Measurements from ENCODE around the gene TEX22.

The TEX22 gene

DNA sequence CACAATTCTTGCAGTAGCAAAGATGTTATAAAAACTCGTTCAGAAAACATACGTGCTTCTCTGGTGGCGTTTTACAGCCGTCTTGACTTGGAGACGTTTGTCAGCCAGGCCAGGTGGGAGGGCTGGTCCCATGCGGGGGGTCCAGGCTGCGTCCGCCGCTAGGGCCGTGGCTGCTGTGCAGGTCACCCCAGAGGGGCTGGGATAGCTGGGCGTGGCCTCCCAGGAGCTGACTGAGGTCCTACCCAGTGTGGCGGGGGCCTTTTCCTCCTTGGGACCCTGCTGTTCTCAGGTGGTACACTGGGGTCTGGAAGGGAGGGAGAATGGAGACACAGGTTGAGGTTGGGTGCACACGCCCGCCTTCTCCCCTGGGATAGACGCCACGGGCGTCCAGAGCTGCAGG, 46.5 kb downstream of the TEX22 start:
- no peak for DNase-seq

GRCh38 chr14:105445290-105445689, 47.0 kb downstream of the TEX22 start:
- no peak for DNase-seq

GRCh38 chr14:105445901-105446845, 47.8 kb downstream of the TEX22 start:
- no peak for DNase-seq

DNA sequence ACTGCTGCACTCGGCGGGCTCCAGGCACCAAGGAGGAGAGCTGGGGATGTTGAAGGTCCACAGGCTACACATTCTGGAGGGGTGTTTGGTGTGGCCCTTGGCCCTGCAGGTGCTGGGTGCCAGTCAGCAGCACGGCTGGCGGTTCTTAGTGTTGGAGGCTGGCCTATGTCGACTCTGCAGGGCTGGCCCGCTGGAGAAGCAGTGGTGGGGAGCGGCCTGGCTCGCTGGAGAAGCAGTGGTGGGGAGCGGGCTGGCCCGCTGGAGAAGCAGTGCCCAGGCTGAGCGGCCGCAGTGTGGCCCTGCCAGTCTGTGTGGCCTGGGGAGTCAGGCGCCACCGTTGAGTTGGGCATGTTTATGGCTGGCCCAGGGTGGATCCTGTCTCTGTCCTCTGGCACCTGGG, 48.6 kb downstream of the TEX22 start:
- DNase-seq = no peak

- DNase-seq = no peak
These were observed 49.6 kb downstream of the TEX22 start for GRCh38 chr14:105447651-105448640.

DNA sequence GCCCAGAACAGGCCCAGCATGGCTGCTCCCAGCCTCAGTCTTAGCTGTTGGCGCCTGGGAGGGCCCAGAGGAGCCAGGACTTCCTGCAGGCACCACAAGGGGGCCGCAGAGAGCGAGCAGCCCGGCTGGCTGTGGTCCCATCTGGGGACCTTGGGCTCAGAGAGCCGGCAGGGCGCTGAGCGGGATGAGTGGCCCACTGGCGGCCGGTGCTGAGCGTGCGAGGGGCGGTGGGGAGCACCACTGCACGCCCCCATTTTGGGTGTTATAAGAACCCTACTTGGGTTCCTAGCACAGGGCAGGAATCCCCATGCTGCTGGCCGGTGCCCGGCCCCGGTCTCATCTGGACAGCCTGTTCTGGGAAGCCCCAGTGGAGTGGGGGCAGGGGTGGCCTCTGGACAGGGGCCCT, 50.4 kb downstream of the TEX22 start:
- DNase-seq = peak; percentile 79

DNA sequence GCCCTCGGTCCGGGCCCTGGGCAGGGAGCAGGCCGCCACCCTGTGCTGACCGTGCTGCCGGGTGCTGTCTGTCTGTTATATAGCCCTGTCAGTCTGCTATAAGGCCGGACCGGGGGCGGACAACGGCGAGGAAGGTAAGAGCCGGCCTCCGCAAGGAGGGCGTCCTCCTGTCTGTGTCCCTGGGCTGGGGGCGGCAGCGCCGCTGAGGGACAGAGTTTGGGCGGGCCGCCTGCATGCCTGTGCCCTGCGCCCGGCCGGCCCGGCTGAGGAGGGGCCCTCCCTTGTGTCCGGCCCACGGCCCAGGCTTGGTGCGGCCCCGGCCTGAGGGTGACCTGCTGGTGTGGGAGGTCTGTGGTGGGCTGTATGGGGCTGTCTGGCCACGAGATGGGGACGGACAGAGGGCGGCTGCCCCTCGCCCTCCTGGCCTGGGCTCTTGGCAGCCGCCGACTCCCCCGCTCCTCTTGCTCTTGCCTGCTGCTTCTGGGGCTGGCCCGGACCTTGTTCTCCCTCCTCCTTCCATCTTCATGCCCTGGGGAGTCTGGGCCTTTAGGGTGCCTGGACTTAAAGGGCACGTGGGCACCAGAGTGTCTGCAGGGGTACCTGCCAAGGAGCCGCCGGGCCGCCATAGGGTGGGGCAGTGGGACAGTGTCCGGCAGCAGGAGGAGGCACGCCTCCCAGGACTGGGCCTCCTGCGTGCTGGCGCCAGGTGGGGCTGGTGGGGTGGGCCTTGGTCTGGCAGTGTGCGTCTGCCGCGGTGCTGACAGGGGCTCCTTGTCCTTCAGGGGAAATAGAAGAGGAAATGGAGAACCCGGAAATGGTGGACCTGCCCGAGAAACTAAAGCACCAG, 51.2 kb downstream of the TEX22 start:
- DNase-seq = no peak

- DNase-seq = no peak
These were observed 51.8 kb downstream of the TEX22 start for GRCh38 chr14:105450123-105450505.

DNA sequence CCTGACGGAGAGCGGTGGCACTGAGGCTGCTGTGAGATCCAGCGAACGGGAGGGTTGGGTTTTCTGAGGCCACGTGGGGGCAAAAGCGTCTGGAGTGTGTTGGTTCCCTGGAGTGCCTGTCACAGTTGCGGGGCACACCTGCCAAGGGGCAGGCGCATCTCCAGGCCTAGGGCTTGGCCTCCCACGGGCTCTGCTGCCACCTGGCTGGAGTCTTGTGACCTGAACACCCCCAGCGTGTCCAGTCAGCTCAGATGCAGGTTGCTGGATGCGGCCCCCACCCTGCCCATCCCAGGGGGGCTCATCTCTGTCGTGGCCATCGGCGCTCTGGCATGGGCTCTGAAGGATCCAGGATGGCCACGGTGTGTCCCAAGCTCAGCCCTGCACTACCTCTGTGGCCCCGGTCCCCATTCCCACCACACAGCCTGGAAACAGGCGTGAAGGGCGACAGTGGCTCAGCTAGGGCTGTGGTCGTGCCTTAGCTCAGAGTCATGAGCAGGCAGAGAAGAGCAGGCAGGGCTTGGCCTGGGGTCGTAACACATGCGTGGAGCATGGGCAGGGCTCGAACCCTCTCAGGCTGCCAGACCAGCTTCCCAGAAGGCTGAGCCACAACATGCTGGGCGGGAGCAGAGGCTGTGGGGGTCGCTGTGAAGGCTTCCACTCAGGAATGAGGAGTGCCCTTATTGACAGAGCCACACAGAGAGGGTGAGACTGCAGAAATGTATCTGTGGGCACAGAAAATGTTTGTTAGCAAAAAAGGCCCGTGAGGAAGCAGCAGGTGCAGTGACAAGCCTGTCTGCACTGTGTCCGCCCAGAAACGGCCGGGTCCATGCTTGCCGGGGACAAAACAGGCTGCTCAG, 52.8 kb downstream of the TEX22 start:
- DNase-seq = no peak

DNA sequence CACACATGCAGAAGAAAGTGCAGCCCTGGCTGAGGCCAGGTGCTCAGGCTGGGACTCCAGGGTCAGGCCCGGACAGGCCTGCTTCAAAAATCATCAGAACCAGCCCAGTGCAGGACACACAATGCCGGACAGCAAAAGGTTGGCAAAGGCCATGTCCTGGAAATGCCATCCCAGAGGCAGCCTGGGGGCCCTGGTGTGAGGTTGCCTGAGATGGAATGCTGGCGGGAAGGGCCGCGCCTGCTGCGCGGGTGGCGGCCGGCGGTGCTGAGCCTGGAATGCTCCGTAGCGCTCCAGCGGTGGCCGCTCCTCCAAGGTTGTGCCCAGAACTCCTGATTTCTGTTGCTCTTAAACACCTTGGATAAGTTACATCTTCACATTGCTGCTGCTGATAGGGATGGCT, 54.6 kb downstream of the TEX22 start:
- DNase-seq = no peak

GRCh38 chr14:105453847-105454246, 55.5 kb downstream of the TEX22 start:
- no peak for DNase-seq

DNA sequence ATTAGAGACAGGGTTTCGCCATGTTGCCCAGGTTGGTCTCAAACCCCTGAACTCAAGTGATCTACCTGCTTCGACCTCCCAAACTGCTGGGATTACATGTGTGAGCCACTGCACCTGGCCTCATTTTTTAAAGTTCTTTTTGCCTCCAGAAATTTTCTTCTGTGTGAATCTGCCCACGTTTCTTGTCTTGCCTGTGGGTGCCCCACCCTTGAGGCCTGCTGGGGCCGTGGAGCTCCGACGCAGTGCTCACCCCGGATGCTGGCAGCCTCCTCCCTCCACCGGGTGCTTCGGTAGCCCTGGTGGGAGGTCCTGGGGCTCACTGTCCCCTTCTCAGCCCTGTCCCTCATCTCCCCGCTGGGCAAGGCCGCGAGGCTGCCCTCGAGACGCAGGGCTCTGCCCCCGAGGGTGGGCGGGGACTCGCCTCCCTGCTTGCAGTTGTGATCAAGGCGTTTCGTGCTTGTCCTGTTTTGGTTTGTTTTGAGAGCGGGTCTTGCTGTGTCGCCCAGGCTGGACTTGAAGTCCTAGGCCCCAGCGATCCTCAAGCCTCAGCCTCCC, 56.8 kb downstream of the TEX22 start:
- no peak for DNase-seq

DNA sequence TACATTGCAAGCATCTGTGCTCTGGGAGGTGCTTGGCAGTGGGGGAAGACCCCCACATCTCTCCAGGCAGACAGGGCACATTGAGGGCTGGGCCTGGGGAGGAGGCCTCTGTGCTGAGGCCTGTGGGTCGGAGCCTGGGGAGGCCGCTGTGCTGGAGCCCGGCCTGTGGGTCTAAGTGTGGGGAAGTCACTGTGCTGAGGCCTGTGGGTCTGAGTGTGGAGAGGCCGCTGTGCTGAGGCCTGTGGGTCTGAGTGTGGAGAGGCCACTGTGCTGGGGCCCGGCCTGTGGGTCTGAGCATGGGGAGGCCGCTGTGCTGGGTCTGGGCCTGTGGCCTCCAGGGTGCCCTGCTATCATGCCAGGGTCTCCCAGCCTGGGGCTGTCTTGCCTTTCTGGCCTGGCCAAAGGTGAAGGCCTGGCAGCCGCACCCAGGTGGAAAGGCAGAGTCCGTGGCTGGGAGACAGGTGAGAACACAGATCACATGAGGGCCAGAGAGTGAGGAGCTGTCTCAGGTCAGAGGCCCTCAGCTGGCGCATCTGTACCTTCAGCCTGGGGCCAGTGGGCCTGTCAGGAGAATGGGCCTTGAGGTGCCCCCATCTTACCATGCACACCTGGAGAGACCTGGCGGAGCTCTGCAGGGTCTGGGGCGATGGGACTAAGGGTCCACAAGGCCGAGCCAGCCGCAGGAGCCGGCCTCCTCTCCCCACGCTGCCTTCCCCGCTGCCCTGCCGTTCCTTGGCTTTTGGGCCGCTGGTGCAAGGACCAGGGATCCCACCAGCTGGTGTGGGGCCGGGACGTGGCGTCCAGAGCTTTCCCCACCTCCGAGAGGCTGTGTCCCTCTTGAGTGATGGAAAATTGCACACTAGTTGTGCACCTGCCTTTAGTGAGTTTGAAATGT, 57.7 kb downstream of the TEX22 start:
- no peak for DNase-seq

DNA sequence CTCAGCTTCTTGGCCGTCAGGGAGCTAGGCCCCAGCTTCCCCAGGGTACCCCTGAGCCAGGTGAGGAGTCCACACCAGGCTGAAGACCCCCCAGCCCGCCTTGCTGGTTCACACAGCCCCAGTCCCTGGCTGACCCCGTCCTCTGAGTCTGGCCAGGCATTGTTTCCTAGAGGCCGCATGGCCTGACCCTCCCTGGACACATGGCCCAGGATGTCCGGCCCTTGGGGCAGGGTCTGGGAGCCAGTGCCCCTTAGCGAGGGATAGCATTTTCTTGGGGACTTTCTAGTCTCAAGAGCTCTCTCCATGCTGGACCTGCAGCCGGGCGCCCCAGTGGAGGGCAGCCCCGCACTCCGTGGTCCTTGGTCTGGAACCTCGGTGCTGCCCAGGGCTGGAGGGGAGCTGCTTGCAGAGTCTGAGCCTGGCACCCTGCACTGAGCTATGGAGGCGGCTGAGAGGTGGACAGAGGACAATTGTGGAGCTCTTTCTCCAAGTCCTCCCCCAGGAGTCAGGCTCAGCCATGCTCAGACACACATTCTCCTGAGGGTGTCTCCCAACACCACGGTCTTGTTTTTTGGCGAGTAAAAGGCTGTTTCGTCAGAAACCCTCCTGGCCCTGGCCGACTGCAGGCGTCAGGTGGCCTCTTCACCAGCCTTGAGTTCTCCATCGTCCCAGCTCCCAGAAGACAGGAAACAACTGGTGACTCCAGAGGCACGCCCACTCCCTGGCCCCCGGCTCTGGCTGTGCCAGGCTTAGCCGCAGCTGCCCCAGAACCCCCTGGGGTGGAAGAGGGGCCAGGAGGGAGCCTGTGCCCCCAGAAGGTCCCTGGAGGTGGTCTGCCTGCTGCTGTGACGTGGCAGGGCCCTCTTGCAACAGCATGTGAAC, 58.6 kb downstream of the TEX22 start:
- DNase-seq = no peak

GRCh38 chr14:105458010-105458409, 59.7 kb downstream of the TEX22 start:
- DNase-seq = no peak

- no peak for DNase-seq
These were observed 60.2 kb downstream of the TEX22 start for GRCh38 chr14:105458571-105458970.

- no peak for DNase-seq
These were observed 61.8 kb downstream of the TEX22 start for GRCh38 chr14:105460116-105460515.

DNA sequence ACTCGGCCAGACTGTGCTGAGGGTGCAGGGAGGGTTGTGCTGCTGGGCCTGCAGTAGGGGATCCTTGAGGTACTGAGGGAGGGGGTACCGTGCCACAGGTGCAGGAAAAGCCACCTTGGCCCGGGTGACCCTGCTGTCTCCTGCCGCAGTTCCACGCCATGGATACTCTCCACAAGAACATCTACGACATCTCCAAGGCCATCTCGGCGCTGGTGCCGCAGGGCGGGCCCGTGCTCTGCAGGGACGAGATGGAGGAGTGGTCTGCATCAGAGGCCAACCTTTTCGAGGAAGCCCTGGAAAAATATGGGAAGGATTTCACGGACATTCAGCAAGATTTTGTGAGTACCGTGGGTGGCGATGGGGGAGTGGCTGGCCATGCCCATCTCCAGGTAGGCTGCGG, 62.3 kb downstream of the TEX22 start:
- no peak for DNase-seq

DNA sequence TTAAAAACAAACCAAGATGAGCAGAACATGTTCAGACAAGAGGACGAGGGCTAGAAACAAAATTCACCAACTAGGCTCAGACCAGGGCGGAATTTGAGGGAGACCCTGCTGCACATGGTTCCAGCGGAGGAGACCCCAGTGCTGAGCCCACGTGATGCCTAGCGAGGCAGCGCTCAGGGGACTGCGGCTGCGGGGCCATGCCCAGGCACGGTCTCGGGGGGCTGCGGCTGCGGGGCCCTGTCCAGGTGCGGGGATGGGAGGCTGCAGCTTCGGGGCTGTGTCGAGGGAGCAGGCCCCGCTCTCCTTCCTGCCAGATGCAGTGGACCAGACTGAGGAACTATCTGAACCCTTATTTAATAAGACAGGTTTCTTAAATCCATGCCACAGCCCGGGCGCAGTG, 63.6 kb downstream of the TEX22 start:
- no peak for DNase-seq
